Retinal pigment epithelial cell (primary cell): ENCODE data around the gene SPACDR.

Source experiments
- DNase-seq: peaks from one replicate; pipeline ENCODE4 v3.0.0-alpha.2; 2010; ENCODE audit warnings: low read depth
- H3K4me3 ChIP-seq: 2 replicates; pipeline ENCODE4 v1.5.1; 2011; ENCODE audit warnings: mild to moderate bottlenecking, low read length, control low read depth, moderate library complexity
- TF ChIP-seq, protein P1 (sequence below): conservative IDR thresholded peaks from 2 replicates; pipeline ENCODE4 v1.5.1; 2011; ENCODE audit warnings: low read depth, low read length, control low read depth, inconsistent platforms

The SPACDR gene

DNA sequence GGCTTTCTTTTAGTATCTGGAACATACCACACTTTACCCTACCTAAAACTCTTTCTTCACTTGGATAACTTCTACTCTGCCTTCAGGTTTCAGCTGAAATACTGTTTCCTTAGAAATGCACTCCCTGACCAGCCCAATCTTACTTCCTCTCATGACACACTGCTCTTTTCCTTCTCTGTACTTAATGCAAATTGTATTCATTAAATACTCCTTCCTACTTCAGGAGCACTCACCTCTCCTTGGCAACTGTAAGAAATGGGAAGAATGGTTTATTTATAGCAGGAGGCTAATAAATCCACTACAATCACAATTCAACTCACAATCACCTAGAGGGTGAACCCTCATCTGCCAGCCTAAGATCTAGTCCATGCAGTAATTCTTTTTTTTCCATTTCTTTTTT lies 50.7 kb downstream of the SPACDR start:
- DNase-seq, result no peak
- TF ChIP-seq, protein P1, sequence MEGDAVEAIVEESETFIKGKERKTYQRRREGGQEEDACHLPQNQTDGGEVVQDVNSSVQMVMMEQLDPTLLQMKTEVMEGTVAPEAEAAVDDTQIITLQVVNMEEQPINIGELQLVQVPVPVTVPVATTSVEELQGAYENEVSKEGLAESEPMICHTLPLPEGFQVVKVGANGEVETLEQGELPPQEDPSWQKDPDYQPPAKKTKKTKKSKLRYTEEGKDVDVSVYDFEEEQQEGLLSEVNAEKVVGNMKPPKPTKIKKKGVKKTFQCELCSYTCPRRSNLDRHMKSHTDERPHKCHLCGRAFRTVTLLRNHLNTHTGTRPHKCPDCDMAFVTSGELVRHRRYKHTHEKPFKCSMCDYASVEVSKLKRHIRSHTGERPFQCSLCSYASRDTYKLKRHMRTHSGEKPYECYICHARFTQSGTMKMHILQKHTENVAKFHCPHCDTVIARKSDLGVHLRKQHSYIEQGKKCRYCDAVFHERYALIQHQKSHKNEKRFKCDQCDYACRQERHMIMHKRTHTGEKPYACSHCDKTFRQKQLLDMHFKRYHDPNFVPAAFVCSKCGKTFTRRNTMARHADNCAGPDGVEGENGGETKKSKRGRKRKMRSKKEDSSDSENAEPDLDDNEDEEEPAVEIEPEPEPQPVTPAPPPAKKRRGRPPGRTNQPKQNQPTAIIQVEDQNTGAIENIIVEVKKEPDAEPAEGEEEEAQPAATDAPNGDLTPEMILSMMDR, result no peak
- no peak overlapping the region for H3K4me3 ChIP-seq

DNA sequence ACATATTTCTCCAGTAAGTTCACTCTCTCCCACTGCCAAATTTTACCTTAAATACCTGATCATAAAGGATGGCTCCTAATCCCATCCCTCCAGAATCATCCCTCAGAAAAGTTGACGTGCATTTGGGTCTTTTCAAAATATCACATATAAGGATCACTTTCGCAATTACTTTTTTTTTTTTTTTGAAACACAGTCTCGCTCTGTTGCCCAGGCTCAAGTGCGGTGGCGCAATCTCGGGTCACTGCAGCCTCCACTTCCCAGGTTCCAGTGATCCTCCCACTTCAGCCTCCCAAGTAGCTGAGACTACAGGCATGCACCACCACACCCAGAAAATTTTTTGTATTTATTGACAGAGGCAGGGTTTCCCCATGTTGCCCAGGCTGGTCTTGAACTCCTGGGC lies 53.0 kb downstream of the SPACDR start:
- no peak overlapping the region for H3K4me3 ChIP-seq
- TF ChIP-seq, protein P1, result no peak
- no peak for DNase-seq

DNA sequence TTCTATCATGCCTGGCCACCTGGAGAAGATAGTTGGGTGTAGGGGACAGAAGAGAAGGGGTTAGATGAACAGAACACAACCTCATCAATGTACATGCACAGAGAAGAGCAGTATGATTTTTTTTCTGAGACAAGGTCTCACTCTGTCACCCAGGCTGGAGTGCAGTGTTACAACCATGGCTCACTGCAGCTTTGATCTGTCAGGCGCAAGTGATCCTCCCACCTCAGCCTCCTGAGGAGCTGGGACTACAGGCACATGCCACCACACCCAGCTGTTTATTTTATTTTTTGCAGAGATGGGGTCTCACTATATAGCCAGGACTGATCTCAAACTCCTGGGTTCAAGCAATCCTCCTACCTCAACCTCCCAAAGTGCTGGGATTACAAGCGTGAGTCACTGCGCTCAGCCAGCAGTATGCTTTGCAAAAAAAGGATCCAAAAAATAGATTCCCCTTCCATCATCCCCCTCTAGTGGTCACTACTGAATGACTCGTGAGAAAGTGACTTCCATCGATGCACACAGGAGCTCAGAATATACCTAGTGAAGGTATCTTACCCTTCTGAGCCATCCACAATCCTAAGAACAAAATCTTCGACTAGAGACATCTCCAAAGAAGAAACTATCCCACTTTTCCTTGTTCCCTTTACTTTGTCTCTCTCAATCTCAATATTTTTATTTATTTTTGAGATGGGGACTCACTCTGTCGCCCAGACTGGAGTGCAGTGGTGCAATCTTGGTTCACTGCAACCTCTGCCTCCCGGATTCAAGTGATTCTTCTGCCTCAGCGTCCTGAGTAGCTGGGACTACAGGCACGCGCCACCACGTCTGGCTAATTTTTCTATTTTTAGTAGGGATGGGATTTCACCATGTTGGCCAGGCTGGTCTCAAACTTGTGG lies 56.5 kb downstream of the SPACDR start:
- TF ChIP-seq, protein P1, result peak; percentile 78
- H3K4me3 ChIP-seq, result no peak overlapping the region
- DNase-seq, result peak; percentile 30

DNA sequence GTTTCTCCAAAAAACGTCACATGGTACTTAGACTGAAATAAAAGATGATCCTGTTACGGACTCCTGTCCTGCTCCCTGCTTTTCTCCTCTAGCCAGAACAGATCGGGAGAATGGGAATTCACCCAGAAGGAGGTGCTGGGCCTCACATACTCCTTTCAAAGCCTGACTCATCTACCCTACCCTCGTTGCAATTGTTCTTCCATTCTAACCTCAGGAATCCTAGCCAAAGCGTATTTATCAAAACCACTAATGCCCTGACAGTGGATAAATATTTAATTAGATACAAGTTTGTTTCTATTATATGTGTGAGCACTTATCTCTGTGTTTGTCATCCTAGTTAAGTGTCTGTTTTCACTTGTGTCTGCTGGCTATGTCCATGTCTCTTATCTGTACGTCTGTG lies 57.3 kb downstream of the SPACDR start:
- TF ChIP-seq, protein P1, result no peak
- no peak overlapping the region for H3K4me3 ChIP-seq
- no peak for DNase-seq
